A673 (cell line): ENCODE measurements around the gene AFAP1. TPM values are rescaled to one million over a fixed set of nuclear protein-coding genes. Genes with fewer than 3 reads are reported as not detected.

Source experiments
- BruUV-seq: library from RNA; stranded (reverse); fragments of 400-500 nt; replicated peaks from 2 replicates; lab custom pipeline; 2021; lab: Mats Ljungman, UMichigan
- CTCF ChIA-PET: fragments of 300-600 bp; sonication (Branson Sonifier 250); formaldehyde crosslinking; loops from one replicate; lab custom pipeline; 2022; ENCODE audit warnings: antibody characterized with exemption; lab: Charles Lee
- POLR2A ChIA-PET: fragments of 300-600 bp; sonication (Branson Sonifier 250); formaldehyde crosslinking; loops from one replicate; lab custom pipeline; 2022; ENCODE audit warnings: antibody characterized with exemption; ENCODE audit not compliant: low non-redundant PET; lab: Charles Lee
- DNase-seq: peaks from one replicate; pipeline ENCODE4 v3.0.0-alpha.2; 2015; ENCODE audit warnings: low spot score
- H3K27ac ChIP-seq: fragments of 200-600 bp; sonication (generic); 2 replicates; pipeline ENCODE4 v1.5.1; 2016; ENCODE audit warnings: mixed run types, low read depth, mild to moderate bottlenecking, mixed read lengths, antibody characterized with exemption, low read length; ENCODE audit not compliant: poor library complexity, severe bottlenecking
- H3K27me3 ChIP-seq: fragments of 200-600 bp; sonication (generic); replicated peaks from 2 replicates; pipeline ENCODE4 v1.6.1; 2017; ENCODE audit warnings: mixed run types, low read depth, mild to moderate bottlenecking, mixed read lengths, antibody characterized with exemption, low read length; ENCODE audit not compliant: insufficient read depth, poor library complexity
- H3K36me3 ChIP-seq: fragments of 200-600 bp; sonication (generic); 2 replicates; pipeline ENCODE4 v1.6.1; 2016; ENCODE audit warnings: mixed run types, mild to moderate bottlenecking, mixed read lengths, antibody characterized with exemption, low read length; ENCODE audit not compliant: insufficient read depth, poor library complexity, severe bottlenecking
- H3K4me1 ChIP-seq: fragments of 200-600 bp; sonication (generic); 2 replicates; pipeline ENCODE4 v1.6.1; 2017; ENCODE audit warnings: mixed run types, mild to moderate bottlenecking, mixed read lengths, antibody characterized with exemption, low read length; ENCODE audit not compliant: insufficient read depth, poor library complexity, severe bottlenecking
- H3K4me3 ChIP-seq: fragments of 200-600 bp; sonication (generic); 2 replicates; pipeline ENCODE4 v1.5.1; 2016; ENCODE audit warnings: low read depth, mixed run types, mild to moderate bottlenecking, mixed read lengths, low read length; ENCODE audit not compliant: poor library complexity, severe bottlenecking
- H3K9me3 ChIP-seq: fragments of 200-600 bp; sonication (generic); 2 replicates; pipeline ENCODE4 v1.6.1; 2016; ENCODE audit warnings: mixed run types, low read depth, mild to moderate bottlenecking, mixed read lengths, antibody characterized with exemption, low read length; ENCODE audit not compliant: poor library complexity, severe bottlenecking
- CTCF ChIP-seq: fragments of 300-800, 200-600 bp; sonication (generic); conservative IDR thresholded peaks from 2 replicates; pipeline ENCODE4 v1.5.1; 2017; ENCODE audit warnings: low read depth, mild to moderate bottlenecking, antibody characterized with exemption, low read length, moderate library complexity, mixed read lengths
- EZH2 ChIP-seq: fragments of 200-600 bp; sonication (generic); IDR thresholded peaks from 2 replicates; pipeline ENCODE4 v1.6.1; 2017; ENCODE audit warnings: borderline replicate concordance, low read depth, mild to moderate bottlenecking, mixed read lengths, antibody characterized with exemption, low read length; ENCODE audit not compliant: poor library complexity, severe bottlenecking
- intact Hi-C: fragments of 100-400 bp; cut with micrococcal nuclease; formaldehyde crosslinking; loops from one replicate; pipeline ENCODE4 v1.10.0; 2022; ENCODE audit not compliant: unreplicated experiment
- total RNA-seq: library from RNA; stranded (reverse); gene quantifications from 2 replicates; pipeline ENCODE4 v1.2.3, GENCODE V29; 2021

Gene AFAP1
- total RNA-seq, 1 experiment from 2014 or later = 42.6 TPM

GRCh38 chr4:7912826-7913225 is 26.8 kb downstream of the AFAP1 start:
- no peaks in the 10 kb centered on the region for H3K36me3 ChIP-seq
- no TSS peak for BruUV-seq
- no peak overlapping the region for H3K4me3 ChIP-seq
- no peaks in the 10 kb centered on the region for H3K9me3 ChIP-seq
- no peak for TF ChIP-seq CTCF
- no peak for TF ChIP-seq EZH2
- ChIA-PET POLR2A (no interaction called here), CTCF (no interaction called here)
- H3K27me3 ChIP-seq = no peaks in the 10 kb centered on the region
- no peak overlapping the region for H3K27ac ChIP-seq
- DNase-seq = no peak
- intact Hi-C loops = no loop called here
- peaks cover 52% of the 10 kb centered on the region for H3K4me1 ChIP-seq

GRCh38 chr4:7910952-7911578 is 28.6 kb downstream of the AFAP1 start:
- intact Hi-C loops = no loop called here
- Histone ChIP-seq H3K4me3 (no peak overlapping the region), H3K27ac (peak overlapping the region; percentile 6), H3K9me3 (no peaks in the 10 kb centered on the region), H3K4me1 (peaks cover 56% of the 10 kb centered on the region), H3K27me3 (no peaks in the 10 kb centered on the region), H3K36me3 (no peaks in the 10 kb centered on the region)
- CTCF ChIA-PET = no interaction called here
- TF ChIP-seq EZH2 (no peak), CTCF (no peak)
- POLR2A ChIA-PET = interaction anchor here (0.7 kb wide), 1 partner anchor 19 kb away, joined by 3 read pairs; no protein-coding TSS in a partner anchor
- no peak for DNase-seq
- BruUV-seq = no TSS peak

- no peak overlapping the region for H3K4me3 ChIP-seq
Measured at GRCh38 chr4:7910263-7910896, 29.3 kb downstream of the AFAP1 start.

More at GRCh38 chr4:7910263-7910896, 29.3 kb downstream of the AFAP1 start:
- TF ChIP-seq EZH2 = no peak
- TF ChIP-seq CTCF = no peak
- H3K9me3 ChIP-seq = no peaks in the 10 kb centered on the region
- DNase-seq = no peak
- CTCF ChIA-PET = no interaction called here
- H3K27ac ChIP-seq = peak overlapping the region; percentile 39
- peaks cover 59% of the 10 kb centered on the region for H3K4me1 ChIP-seq
- POLR2A ChIA-PET = no interaction called here
- no TSS peak for BruUV-seq
- intact Hi-C loops = no loop called here
- no peaks in the 10 kb centered on the region for H3K36me3 ChIP-seq
- no peaks in the 10 kb centered on the region for H3K27me3 ChIP-seq
